Measurements from ENCODE around the gene SHMT2. TPM values are rescaled to one million over a fixed set of nuclear protein-coding genes. Genes with fewer than 3 reads are reported as not detected.
"Not testable (repeated sequence)": the region's sequence is repeated elsewhere in the genome, so short reads cannot be mapped to it uniquely, and the experiment has no call there.

Gene SHMT2
- total RNA-seq, 1 experiment from 2014 or later: 297 TPM

GRCh38 chr12:57273516-57273915 is 44.0 kb downstream of the SHMT2 start:
- Mint-ChIP-seq H3K4me1 (no peaks in the 10 kb centered on the region), H3K4me3 (no peak overlapping the region), H3K9me3 (peaks cover 3% of the 10 kb centered on the region; the same call in 1 of the 2 replicates), H3K36me3 (peaks cover 10% of the 10 kb centered on the region), H3K27me3 (ENCODE audit: low read depth) (no peaks in the 10 kb centered on the region), H3K27ac (no peak overlapping the region)
- no peak for TF ChIP-seq NR2C2 (CRISPR knock-in tag; IDR thresholded peaks at IDR 0.05)
- no peak for TF ChIP-seq STAT6 (CRISPR knock-in tag; conservative IDR thresholded peaks at IDR 0.05; ENCODE audit: low read depth)
- TF ChIP-seq ATF6 (CRISPR knock-in tag; IDR thresholded peaks at IDR 0.05): no peak
- no peak for TF ChIP-seq ZNF512 (CRISPR knock-in tag; IDR thresholded peaks at IDR 0.05; ENCODE audit: borderline replicate concordance)
- no peak for TF ChIP-seq MYBL2 (CRISPR knock-in tag; IDR thresholded peaks at IDR 0.05)
- no peak for TF ChIP-seq TP53 (CRISPR knock-in tag; IDR thresholded peaks at IDR 0.05)
- no peak for TF ChIP-seq SMAD3 (CRISPR knock-in tag; IDR thresholded peaks at IDR 0.05; ENCODE audit: borderline replicate concordance)
- TF ChIP-seq SMAD4 (CRISPR knock-in tag; IDR thresholded peaks at IDR 0.05): no peak
- no peak for TF ChIP-seq ATF2 (CRISPR knock-in tag; IDR thresholded peaks at IDR 0.05; ENCODE audit: borderline replicate concordance, low read depth)
- TF ChIP-seq NR1H2 (CRISPR knock-in tag; IDR thresholded peaks at IDR 0.05): no peak
- no peak for TF ChIP-seq AFF4 (CRISPR knock-in tag; IDR thresholded peaks at IDR 0.05; ENCODE audit: borderline replicate concordance)
- TF ChIP-seq ZNF138 (CRISPR knock-in tag; conservative IDR thresholded peaks at IDR 0.05): no peak
- TF ChIP-seq MLX (CRISPR knock-in tag; IDR thresholded peaks at IDR 0.05): no peak
- no peak for TF ChIP-seq RORB (CRISPR knock-in tag; IDR thresholded peaks at IDR 0.05)
- no peak for TF ChIP-seq TEAD4 (CRISPR knock-in tag; IDR thresholded peaks at IDR 0.05)
- ChIA-PET POLR2A (interaction anchor here (0.7 kb wide), 1 partner anchor 12 kb away, joined by 3 read pairs; no protein-coding TSS in a partner anchor), CTCF (interaction anchor here (1.2 to 3.2 kb wide), 4 partner anchors 31 to 185 kb away, joined by 3 to 14 read pairs (median 6); partner anchors contain the start of gene INHBE)
- ATAC-seq: no peak
- no peak for DNase-seq (ENCODE audit: low spot score)

GRCh38 chr12:57276233-57276632 is 46.7 kb downstream of the SHMT2 start:
- H3K27me3 Mint-ChIP-seq (ENCODE audit: low read depth): not testable (repeated sequence)
- POLR2A ChIA-PET: interaction anchor here (0.6 kb wide), 1 partner anchor 101 kb away, joined by 3 read pairs; no protein-coding TSS in a partner anchor
- CTCF ChIA-PET: interaction anchor here (0.6 to 2.0 kb wide), 10 partner anchors 14 to 183 kb away, joined by 3 to 15 read pairs (median 4); partner anchors contain the start of gene GLI1

More at GRCh38 chr12:57276233-57276632, 46.7 kb downstream of the SHMT2 start:
- peaks cover 13% of the 10 kb centered on the region for H3K4me1 Mint-ChIP-seq
- H3K4me3 Mint-ChIP-seq; DNase-seq (ENCODE audit: low spot score); H3K27ac Mint-ChIP-seq; ATAC-seq; H3K36me3 Mint-ChIP-seq; H3K9me3 Mint-ChIP-seq: not testable (repeated sequence)
